ENCODE data around the gene UBD. TPM values are rescaled to one million over a fixed set of nuclear protein-coding genes. Genes with fewer than 3 reads are reported as not detected.

The UBD gene
- total and polyA plus RNA-seq, 9 donors = 0.22 to 4.2 (median 0.43) TPM; not detected in 2

DNA sequence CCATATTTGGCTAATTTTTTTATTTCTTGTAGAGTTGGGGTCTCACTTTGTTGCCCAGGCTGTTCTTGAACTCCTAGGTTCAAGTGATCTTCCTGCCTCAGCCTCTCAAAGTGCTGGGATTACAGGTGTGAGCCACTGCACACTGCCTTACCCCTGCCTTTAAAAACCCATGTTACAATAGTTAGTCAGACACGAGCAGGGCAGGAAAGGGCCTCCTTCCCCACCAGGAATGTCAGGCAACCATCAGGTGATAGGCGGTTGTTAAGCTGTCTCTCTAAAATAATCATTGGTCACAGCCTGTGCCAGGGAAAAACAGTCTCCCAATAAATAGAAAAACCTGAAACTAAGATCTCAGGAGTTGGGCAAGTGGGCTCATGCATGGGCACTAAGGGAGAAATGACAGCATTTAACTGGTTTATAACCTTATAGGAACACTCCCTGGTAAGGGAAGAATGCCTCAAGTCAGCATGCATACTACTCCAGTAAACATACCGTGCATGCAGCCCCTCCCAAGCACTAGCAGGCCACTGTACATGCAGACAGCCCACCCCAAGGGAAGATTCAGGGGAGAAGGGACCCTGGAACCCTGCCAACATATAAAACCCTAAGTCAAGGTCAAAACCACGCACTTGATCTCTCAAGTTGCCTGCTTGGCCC lies 33.8 kb upstream of the UBD start:
- H3K27me3 ChIP-seq = no peaks in the 10 kb centered on the region
- H3K9me3 ChIP-seq = no peaks in the 10 kb centered on the region
- TF ChIP-seq POLR2A (IDR thresholded peaks at IDR 0.05) (no peak), EP300 (IDR thresholded peaks at IDR 0.05) (no peak)
- TF ChIP-seq, protein P1, sequence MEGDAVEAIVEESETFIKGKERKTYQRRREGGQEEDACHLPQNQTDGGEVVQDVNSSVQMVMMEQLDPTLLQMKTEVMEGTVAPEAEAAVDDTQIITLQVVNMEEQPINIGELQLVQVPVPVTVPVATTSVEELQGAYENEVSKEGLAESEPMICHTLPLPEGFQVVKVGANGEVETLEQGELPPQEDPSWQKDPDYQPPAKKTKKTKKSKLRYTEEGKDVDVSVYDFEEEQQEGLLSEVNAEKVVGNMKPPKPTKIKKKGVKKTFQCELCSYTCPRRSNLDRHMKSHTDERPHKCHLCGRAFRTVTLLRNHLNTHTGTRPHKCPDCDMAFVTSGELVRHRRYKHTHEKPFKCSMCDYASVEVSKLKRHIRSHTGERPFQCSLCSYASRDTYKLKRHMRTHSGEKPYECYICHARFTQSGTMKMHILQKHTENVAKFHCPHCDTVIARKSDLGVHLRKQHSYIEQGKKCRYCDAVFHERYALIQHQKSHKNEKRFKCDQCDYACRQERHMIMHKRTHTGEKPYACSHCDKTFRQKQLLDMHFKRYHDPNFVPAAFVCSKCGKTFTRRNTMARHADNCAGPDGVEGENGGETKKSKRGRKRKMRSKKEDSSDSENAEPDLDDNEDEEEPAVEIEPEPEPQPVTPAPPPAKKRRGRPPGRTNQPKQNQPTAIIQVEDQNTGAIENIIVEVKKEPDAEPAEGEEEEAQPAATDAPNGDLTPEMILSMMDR (IDR thresholded peaks at IDR 0.05) = no peak
- peaks cover 2% of the 10 kb centered on the region for H3K4me1 ChIP-seq (ENCODE audit: insufficient read depth)
- H3K36me3 ChIP-seq = no peaks in the 10 kb centered on the region
- H3K4me3 ChIP-seq = no peak overlapping the region
- intact Hi-C loops (cut with DNase I) = no loop called here
- DNase-seq = peak in 1 of 5 donors; percentile 34
- no peak overlapping the region for H3K27ac ChIP-seq
- WGBS, 3 donors = 13 to 19% (median 15%) methylated on average over 4 of the region's 4 CpGs

DNA sequence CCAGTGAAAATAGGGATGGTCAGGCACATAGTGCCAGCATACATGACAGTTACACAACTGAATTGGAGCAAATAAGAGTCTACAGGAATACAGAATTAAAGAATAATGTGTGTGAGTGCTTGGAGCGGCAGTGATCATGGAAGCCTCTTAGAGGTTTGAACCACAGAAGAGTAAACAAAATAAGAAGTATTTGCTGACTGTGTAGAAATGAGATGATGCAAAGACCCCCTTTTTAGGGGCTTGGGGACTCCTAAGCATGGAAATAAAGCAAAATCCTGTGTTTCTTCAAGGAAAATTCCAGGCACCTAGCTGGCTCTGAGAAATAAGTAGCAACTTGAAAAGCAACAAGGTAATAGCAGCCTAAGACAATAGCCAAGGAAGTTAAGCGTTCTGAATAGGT lies 32.1 kb upstream of the UBD start:
- intact Hi-C loops (cut with DNase I) = no loop called here
- Histone ChIP-seq H3K4me3 (no peak overlapping the region), H3K9me3 (no peaks in the 10 kb centered on the region), H3K27ac (no peak overlapping the region), H3K4me1 (ENCODE audit: insufficient read depth) (peaks cover 2% of the 10 kb centered on the region), H3K27me3 (no peaks in the 10 kb centered on the region), H3K36me3 (no peaks in the 10 kb centered on the region)
- TF ChIP-seq EP300 (IDR thresholded peaks at IDR 0.05) = no peak
- TF ChIP-seq POLR2A (IDR thresholded peaks at IDR 0.05) = no peak
- TF ChIP-seq, protein P1 (IDR thresholded peaks at IDR 0.05) = no peak
- 50 to 73% (median 65%) methylated on average over 2 of the region's 2 CpGs for WGBS, 3 donors
- no peak for DNase-seq

DNA sequence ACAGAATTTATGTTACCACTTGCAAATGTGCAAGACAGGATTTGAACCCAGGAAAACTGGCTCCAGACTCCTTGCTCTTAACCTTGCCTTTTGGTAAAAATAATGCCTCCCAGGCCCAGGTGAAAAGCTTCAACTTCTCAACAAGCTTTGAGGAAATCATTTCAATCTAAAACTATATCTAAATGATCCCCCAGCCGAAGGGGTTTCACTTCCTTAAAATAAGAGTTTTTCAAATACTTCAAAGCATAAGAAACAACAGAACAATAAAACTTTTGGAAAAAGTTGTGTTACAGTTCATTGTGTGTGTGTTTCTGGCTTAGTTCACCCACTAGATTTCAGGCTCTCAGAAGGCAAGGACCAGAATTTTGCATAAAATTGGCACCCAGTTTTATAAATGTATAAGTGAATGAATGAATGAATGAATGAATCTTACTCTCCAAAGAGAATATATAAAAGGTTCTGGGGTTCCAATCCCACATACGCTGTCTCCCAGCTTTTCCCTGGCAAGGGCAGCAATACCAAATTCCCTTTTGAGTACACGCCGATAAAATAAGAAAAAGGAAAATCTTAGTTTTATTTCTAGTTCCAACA lies 30.8 kb upstream of the UBD start:
- intact Hi-C loops (cut with DNase I) = no loop called here
- 70 to 89% (median 71%) methylated on average over 4 of the region's 4 CpGs for WGBS, 3 donors
- DNase-seq = no peak
- Histone ChIP-seq H3K36me3 (no peaks in the 10 kb centered on the region), H3K4me1 (ENCODE audit: insufficient read depth) (peaks cover 2% of the 10 kb centered on the region), H3K4me3 (no peak overlapping the region), H3K9me3 (no peaks in the 10 kb centered on the region), H3K27ac (no peak overlapping the region), H3K27me3 (no peaks in the 10 kb centered on the region)
- no peak for TF ChIP-seq POLR2A (IDR thresholded peaks at IDR 0.05)
- TF ChIP-seq, protein P1 (IDR thresholded peaks at IDR 0.05) = no peak
- no peak for TF ChIP-seq EP300 (IDR thresholded peaks at IDR 0.05)

DNA sequence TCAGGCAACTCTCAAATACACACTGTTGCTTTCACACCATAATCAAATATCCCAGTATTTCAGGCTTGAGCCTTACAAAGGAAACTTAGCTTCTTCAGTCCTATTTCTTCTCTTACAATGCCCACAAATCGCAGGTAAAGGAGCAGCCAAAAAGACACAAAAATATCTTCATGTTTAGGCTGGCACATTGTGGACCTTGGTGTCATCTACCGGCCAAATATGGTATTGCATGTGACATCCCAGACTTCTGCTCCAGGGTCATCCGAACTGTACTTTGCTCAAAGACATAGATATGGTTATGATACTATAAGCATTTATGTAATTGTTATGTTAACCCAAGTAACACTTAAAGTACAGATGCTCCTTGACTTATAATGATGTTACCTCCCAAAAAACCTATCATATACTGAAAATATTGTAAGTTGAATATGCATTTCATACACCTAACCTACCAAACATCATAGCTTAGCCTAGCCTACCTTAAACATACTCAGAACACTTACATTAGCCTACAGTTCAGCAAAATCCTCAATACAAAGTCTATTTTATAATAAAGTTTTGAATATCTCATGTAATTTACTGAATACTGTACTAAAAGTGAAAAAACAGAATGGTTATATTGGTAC lies 30.0 kb upstream of the UBD start:
- H3K27ac ChIP-seq = no peak overlapping the region
- no peak for DNase-seq
- TF ChIP-seq, protein P1 (IDR thresholded peaks at IDR 0.05) = peak; percentile 46 to 71 (median 70)
- no peak for TF ChIP-seq POLR2A (IDR thresholded peaks at IDR 0.05)

More for the DNA sequence above, 30.0 kb upstream of the UBD start:
- H3K4me1 ChIP-seq (ENCODE audit: insufficient read depth) = peaks cover 2% of the 10 kb centered on the region
- intact Hi-C loops (cut with DNase I) = no loop called here
- H3K9me3 ChIP-seq = no peaks in the 10 kb centered on the region
- no peaks in the 10 kb centered on the region for H3K27me3 ChIP-seq
- WGBS, 3 donors = 5 to 7% (median 5%) methylated on average over 3 of the region's 3 CpGs
- no peak overlapping the region for H3K4me3 ChIP-seq
- no peaks in the 10 kb centered on the region for H3K36me3 ChIP-seq

Measured in ovary (tissue), 9 donors.